Central memory CD8-positive, alpha-beta T cell (primary cell): Measurements from ENCODE around the gene SPOCK1.
"Not testable (repeated sequence)": the region's sequence is repeated elsewhere in the genome, so short reads cannot be mapped to it uniquely, and the experiment has no call there.

Experiments used
- ATAC-seq: fragments of 150-1000 bp; cut with Tn5 transposase; replicated peaks from 2 replicates; pipeline ENCODE4 v1.10.0; 2022; ENCODE audit warnings: mild to moderate bottlenecking, moderate FRiP score, moderate number of reproducible peaks; ENCODE audit not compliant: poor library complexity, severe bottlenecking; ENCODE audit errors: extremely low read depth
- DNase-seq, 2 donors: peaks; one replicate each; pipeline ENCODE4 v3.0.0; 2021; ENCODE audit warnings: low spot score in 2 of 2
- H3K27ac Mint-ChIP-seq: one replicate; pipeline ENCODE4 v1.8.0; 2022; ENCODE audit warnings: low read depth, mild to moderate bottlenecking, moderate library complexity, mixed read lengths
- H3K27me3 Mint-ChIP-seq: one replicate; pipeline ENCODE4 v1.8.0; 2022; ENCODE audit warnings: mixed read lengths
- H3K36me3 Mint-ChIP-seq: one replicate; pipeline ENCODE4 v1.8.0; 2022; ENCODE audit warnings: mild to moderate bottlenecking, moderate library complexity, mixed read lengths; ENCODE audit not compliant: insufficient read depth
- H3K4me1 Mint-ChIP-seq: one replicate; pipeline ENCODE4 v1.8.0; 2022; ENCODE audit warnings: mixed read lengths
- H3K4me3 Mint-ChIP-seq: one replicate; pipeline ENCODE4 v1.8.0; 2022; ENCODE audit warnings: mild to moderate bottlenecking, moderate library complexity, mixed read lengths
- H3K9me3 Mint-ChIP-seq: one replicate; pipeline ENCODE4 v1.8.0; 2022; ENCODE audit warnings: mixed read lengths

Gene SPOCK1

DNA sequence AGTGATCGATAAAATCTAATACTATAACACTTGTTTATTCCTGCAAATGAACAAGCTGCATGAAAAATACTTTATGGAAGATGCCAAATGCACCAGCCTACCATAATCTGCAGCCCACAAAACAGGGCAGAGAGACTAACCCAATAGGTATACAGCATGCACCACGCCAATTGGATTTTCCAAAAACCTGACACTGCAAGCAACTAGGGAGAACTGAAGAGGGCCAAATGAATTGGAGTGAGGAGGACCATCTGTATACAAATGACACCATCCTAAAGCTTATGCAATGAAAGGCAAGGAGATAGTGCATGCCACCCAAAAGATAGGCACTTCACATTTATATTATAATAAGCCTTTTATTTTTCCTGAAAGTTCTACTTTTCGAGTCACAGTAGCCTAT lies 100.4 kb downstream of the SPOCK1 start:
- Mint-ChIP-seq H3K27ac (no peak overlapping the region), H3K9me3 (no peaks in the 10 kb centered on the region), H3K4me3 (no peak overlapping the region), H3K36me3 (no peaks in the 10 kb centered on the region), H3K27me3 (peaks cover 10% of the 10 kb centered on the region), H3K4me1 (no peaks in the 10 kb centered on the region)
- DNase-seq (no peak), ATAC-seq (no peak)

- H3K4me3 Mint-ChIP-seq, result no peak overlapping the region
- H3K4me1 Mint-ChIP-seq, result no peaks in the 10 kb centered on the region
- peaks cover 3% of the 10 kb centered on the region for H3K9me3 Mint-ChIP-seq
- DNase-seq, result no peak
- H3K27me3 Mint-ChIP-seq, result peaks cover 7% of the 10 kb centered on the region
- no peak overlapping the region for H3K27ac Mint-ChIP-seq
- ATAC-seq, result no peak
- H3K36me3 Mint-ChIP-seq, result no peaks in the 10 kb centered on the region
Measured at GRCh38 chr5:137398154-137398553, 101.0 kb downstream of the SPOCK1 start.

GRCh38 chr5:137395011-137395755 lies 103.9 kb downstream of the SPOCK1 start:
- Mint-ChIP-seq H3K9me3 (peaks cover 11% of the 10 kb centered on the region), H3K4me1 (no peaks in the 10 kb centered on the region), H3K36me3 (no peaks in the 10 kb centered on the region), H3K27me3 (peaks cover 23% of the 10 kb centered on the region), H3K27ac (no peak overlapping the region), H3K4me3 (no peak overlapping the region)
- no peak for DNase-seq
- ATAC-seq, result no peak

GRCh38 chr5:137394380-137394779 lies 104.7 kb downstream of the SPOCK1 start:
- H3K27me3 Mint-ChIP-seq, result peaks cover 23% of the 10 kb centered on the region
- H3K36me3 Mint-ChIP-seq, result no peaks in the 10 kb centered on the region
- DNase-seq (no peak), ATAC-seq (no peak)
- H3K27ac Mint-ChIP-seq, result no peak overlapping the region
- H3K9me3 Mint-ChIP-seq, result peaks cover 11% of the 10 kb centered on the region
- no peaks in the 10 kb centered on the region for H3K4me1 Mint-ChIP-seq
- H3K4me3 Mint-ChIP-seq, result no peak overlapping the region

DNA sequence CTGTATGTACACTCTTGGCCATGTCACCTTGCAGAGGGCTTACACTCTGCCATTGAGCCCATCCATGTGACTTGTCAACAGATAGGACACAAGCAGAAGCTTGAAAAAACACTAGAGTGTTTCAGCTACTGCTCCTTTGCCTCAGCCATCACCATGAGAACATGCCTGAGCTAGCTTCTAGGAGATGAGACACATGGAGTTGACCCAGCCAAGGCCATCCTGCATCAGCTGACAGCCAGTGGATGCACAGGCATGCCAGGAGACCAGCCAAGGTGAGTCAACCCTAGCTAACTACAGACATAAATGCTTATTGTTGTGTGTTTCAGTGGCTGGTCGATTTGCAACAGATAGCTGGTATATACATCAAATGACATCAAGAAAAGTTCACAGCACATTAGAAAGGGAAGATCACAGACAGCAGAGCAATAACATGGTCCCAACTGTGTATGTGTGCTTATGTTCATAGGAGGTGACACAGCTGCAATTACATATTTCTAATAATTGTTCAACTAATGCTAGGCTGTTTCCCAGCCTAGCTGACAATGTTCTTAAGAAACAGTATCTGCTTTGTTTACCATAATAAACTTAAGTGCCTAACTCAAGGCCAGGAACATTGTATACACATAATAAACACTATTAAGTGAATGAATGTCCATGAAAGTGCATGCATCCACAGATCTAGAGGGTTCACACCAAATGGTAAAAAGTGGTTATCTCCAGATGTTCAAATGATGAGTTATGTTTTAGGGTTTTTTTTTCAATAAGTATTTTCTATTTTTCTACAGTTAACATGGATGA lies 105.7 kb downstream of the SPOCK1 start:
- Mint-ChIP-seq H3K4me3 (no peak overlapping the region), H3K27ac (no peak overlapping the region), H3K9me3 (peaks cover 11% of the 10 kb centered on the region), H3K27me3 (peaks cover 23% of the 10 kb centered on the region), H3K36me3 (no peaks in the 10 kb centered on the region), H3K4me1 (no peaks in the 10 kb centered on the region)
- DNase-seq (no peak), ATAC-seq (no peak)

- no peak for ATAC-seq
- Mint-ChIP-seq H3K4me3 (no peak overlapping the region), H3K27ac (no peak overlapping the region), H3K4me1 (no peaks in the 10 kb centered on the region), H3K27me3 (peaks cover 23% of the 10 kb centered on the region), H3K36me3 (no peaks in the 10 kb centered on the region), H3K9me3 (peaks cover 11% of the 10 kb centered on the region)
- no peak for DNase-seq
Measured at GRCh38 chr5:137392261-137392660, 106.9 kb downstream of the SPOCK1 start.

GRCh38 chr5:137391044-137391443 lies 108.1 kb downstream of the SPOCK1 start:
- not testable (repeated sequence) for H3K27ac Mint-ChIP-seq, DNase-seq, H3K4me1 Mint-ChIP-seq, ATAC-seq, H3K4me3 Mint-ChIP-seq, H3K36me3 Mint-ChIP-seq
- peaks cover 28% of the 10 kb centered on the region for H3K27me3 Mint-ChIP-seq
- peaks cover 11% of the 10 kb centered on the region for H3K9me3 Mint-ChIP-seq

GRCh38 chr5:137389042-137389441 lies 110.1 kb downstream of the SPOCK1 start:
- H3K27ac Mint-ChIP-seq, result no peak overlapping the region
- DNase-seq (no peak), ATAC-seq (no peak)
- peaks cover 11% of the 10 kb centered on the region for H3K9me3 Mint-ChIP-seq
- no peaks in the 10 kb centered on the region for H3K36me3 Mint-ChIP-seq
- H3K27me3 Mint-ChIP-seq, result peaks cover 32% of the 10 kb centered on the region
- H3K4me1 Mint-ChIP-seq, result no peaks in the 10 kb centered on the region
- no peak overlapping the region for H3K4me3 Mint-ChIP-seq

- no peak for ATAC-seq
- Mint-ChIP-seq H3K4me1 (no peaks in the 10 kb centered on the region), H3K4me3 (no peak overlapping the region), H3K27me3 (peaks cover 16% of the 10 kb centered on the region), H3K27ac (no peak overlapping the region), H3K36me3 (no peaks in the 10 kb centered on the region), H3K9me3 (peaks cover 11% of the 10 kb centered on the region)
- DNase-seq, result no peak
Measured at GRCh38 chr5:137385064-137385463, 114.1 kb downstream of the SPOCK1 start.

GRCh38 chr5:137383909-137384308 lies 115.2 kb downstream of the SPOCK1 start:
- Mint-ChIP-seq H3K4me3 (no peak overlapping the region), H3K4me1 (no peaks in the 10 kb centered on the region), H3K27me3 (peaks cover 18% of the 10 kb centered on the region), H3K36me3 (no peaks in the 10 kb centered on the region), H3K9me3 (peaks cover 11% of the 10 kb centered on the region), H3K27ac (no peak overlapping the region)
- DNase-seq (no peak), ATAC-seq (no peak)

GRCh38 chr5:137381555-137381954 lies 117.6 kb downstream of the SPOCK1 start:
- H3K27me3 Mint-ChIP-seq, result peaks cover 18% of the 10 kb centered on the region
- H3K36me3 Mint-ChIP-seq, result no peaks in the 10 kb centered on the region
- no peak for ATAC-seq
- H3K4me1 Mint-ChIP-seq, result no peaks in the 10 kb centered on the region
- no peak overlapping the region for H3K27ac Mint-ChIP-seq
- no peak overlapping the region for H3K4me3 Mint-ChIP-seq
- no peak for DNase-seq
- peaks cover 11% of the 10 kb centered on the region for H3K9me3 Mint-ChIP-seq

DNA sequence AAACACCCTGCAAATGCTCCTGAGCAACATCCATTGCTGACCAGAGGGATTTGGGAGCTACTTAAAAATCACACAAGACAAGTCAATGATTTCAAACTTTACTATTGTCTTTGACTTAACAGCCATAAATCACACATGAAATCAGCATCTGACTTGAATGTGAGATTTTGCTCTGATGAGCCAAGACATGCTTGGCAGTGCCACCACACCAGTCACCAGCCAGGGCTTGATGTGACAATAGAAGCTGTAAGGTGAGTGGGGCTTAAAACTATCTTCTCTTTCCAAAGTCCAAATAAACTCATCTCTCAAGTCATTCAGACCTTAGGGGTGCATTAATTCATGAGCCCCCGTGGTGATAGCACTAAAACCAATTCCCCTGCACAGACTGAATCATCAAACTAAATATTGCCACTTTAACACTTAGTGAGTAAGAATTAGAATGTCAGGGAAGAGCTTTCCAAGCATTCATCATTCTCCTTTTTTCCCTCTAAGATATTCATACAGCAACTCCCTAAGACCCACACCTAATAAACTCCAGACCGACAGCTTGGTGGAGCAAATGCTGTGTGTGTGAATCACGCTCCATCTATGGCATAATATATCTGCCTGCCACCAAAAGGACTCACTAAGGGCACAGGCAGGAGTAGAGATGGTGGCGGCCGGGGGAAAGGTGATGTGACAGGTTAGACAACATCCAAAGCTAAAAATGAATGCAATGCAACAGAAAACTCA lies 119.4 kb downstream of the SPOCK1 start:
- H3K36me3 Mint-ChIP-seq, result no peaks in the 10 kb centered on the region
- no peak for DNase-seq
- H3K9me3 Mint-ChIP-seq, result peaks cover 11% of the 10 kb centered on the region
- H3K27me3 Mint-ChIP-seq, result peaks cover 9% of the 10 kb centered on the region
- H3K4me3 Mint-ChIP-seq, result no peak overlapping the region
- no peaks in the 10 kb centered on the region for H3K4me1 Mint-ChIP-seq
- no peak for ATAC-seq
- no peak overlapping the region for H3K27ac Mint-ChIP-seq
